A549 (cell line): ENCODE measurements around the gene PRX. TPM values are rescaled to one million over a fixed set of nuclear protein-coding genes. Genes with fewer than 3 reads are reported as not detected.

ENCODE experiments used
- ATAC-seq, 2 experiments: fragments of 200-7000 bp in 1 of 2; fragments of >200 bp in 1 of 2; cut with Nextera tagmentation in 1 of 2; cut with Tn5 transposase in 1 of 2; 3 replicates each; pipeline versions ENCODE4 v1.8.0 to v1.9.1; 2018 to 2020; ENCODE audit warnings: mild to moderate bottlenecking in 1 of 2, moderate library complexity in 1 of 2
- CTCF ChIA-PET: fragments of 300-600 bp; sonication (Branson Sonifier 250); formaldehyde crosslinking; extraction: SDS; loops from one replicate; lab custom pipeline; 2021; ENCODE audit warnings: antibody characterized with exemption, inconsistent platforms; lab: Yijun Ruan, JAX
- POLR2A ChIA-PET: fragments of 350-600 bp; formaldehyde crosslinking; extraction: SDS; loops from one replicate; lab custom pipeline; 2021; ENCODE audit warnings: antibody characterized with exemption, inconsistent platforms; lab: Yijun Ruan, JAX
- DNase-seq, 2 experiments: peaks; one replicate each; pipeline versions ENCODE4 v3.0.0 to v3.0.0-alpha.2; 2011 to 2016; ENCODE audit warnings: low read depth in 1 of 2, low spot score in 1 of 2
- FAIRE-seq: peaks from 2 replicates; lab custom pipeline; 2011; peaks lifted over from hg19 to GRCh38; lab: Jason Lieb, UNC
- H3K27ac ChIP-seq, 2 experiments: fragments of >200 bp; sonication (Bioruptor Twin); formaldehyde crosslinking; 3 replicates each; pipeline ENCODE4 v1.5.1; 2016 to 2017
- H3K4me1 ChIP-seq: fragments of >200 bp; sonication (Bioruptor Twin); formaldehyde crosslinking; 3 replicates; pipeline ENCODE4 v1.6.1; 2016
- H3K4me2 ChIP-seq: fragments of >200 bp; sonication (Bioruptor Twin); formaldehyde crosslinking; 3 replicates; pipeline ENCODE4 v1.6.1; 2016
- H3K4me3 ChIP-seq: fragments of >200 bp; sonication (Bioruptor Twin); formaldehyde crosslinking; 3 replicates; pipeline ENCODE4 v1.5.1; 2016
- H3K9me3 ChIP-seq: fragments of >200 bp; sonication (Bioruptor Twin); formaldehyde crosslinking; 3 replicates; pipeline ENCODE4 v1.6.1; 2016
- CBX2 ChIP-seq: fragments of 200-600 bp; sonication (generic); IDR thresholded peaks from 2 replicates; pipeline ENCODE4 v1.6.1; 2016; ENCODE audit warnings: low read depth, mild to moderate bottlenecking, borderline replicate concordance
- CBX8 ChIP-seq: fragments of 200-600 bp; sonication (generic); IDR thresholded peaks from 2 replicates; pipeline ENCODE4 v1.6.1; 2016
- CHD2 ChIP-seq: fragments of 150-350 bp; IDR thresholded peaks from 2 replicates; pipeline ENCODE4 v1.6.1; 2014; ENCODE audit warnings: low read length; ENCODE audit not compliant: partially characterized antibody
- ELK1 ChIP-seq: fragments of 150-350 bp; IDR thresholded peaks from 2 replicates; pipeline ENCODE4 v1.6.1; 2014; ENCODE audit warnings: low read depth, mild to moderate bottlenecking, low read length
- ESRRA ChIP-seq: fragments of 150-350 bp; IDR thresholded peaks from 2 replicates; pipeline ENCODE4 v1.6.1; 2014; ENCODE audit warnings: mild to moderate bottlenecking, low read length, borderline replicate concordance
- FOSB ChIP-seq: fragments of 250-450 bp; sonication (Bioruptor Pico); IDR thresholded peaks from 2 replicates; pipeline ENCODE4 v1.5.0; 2020; ENCODE audit warnings: mild to moderate bottlenecking, moderate library complexity
- GATA3 ChIP-seq: IDR thresholded peaks from 2 replicates; pipeline ENCODE4 v1.6.1; 2012; ENCODE audit warnings: borderline replicate concordance
- HDAC2 ChIP-seq: fragments of 200-600 bp; sonication (generic); IDR thresholded peaks from 2 replicates; pipeline ENCODE4 v1.6.1; 2016
- HES2 ChIP-seq: fragments of >200 bp; sonication (Bioruptor Twin); formaldehyde crosslinking; IDR thresholded peaks from 2 replicates; pipeline ENCODE4 v1.6.1; 2016
- HOXB5 ChIP-seq: fragments of 250-450 bp; sonication (Bioruptor Pico); IDR thresholded peaks from 2 replicates; pipeline ENCODE4 v1.5.0; 2020; ENCODE audit warnings: mild to moderate bottlenecking, moderate library complexity
- JUNB ChIP-seq: fragments of >200 bp; sonication (Bioruptor Twin); formaldehyde crosslinking; IDR thresholded peaks from 2 replicates; pipeline ENCODE4 v1.6.1; 2016
- MAX ChIP-seq: IDR thresholded peaks from 2 replicates; pipeline ENCODE4 v1.6.1; 2012
- MYC ChIP-seq: IDR thresholded peaks from 2 replicates; pipeline ENCODE4 v1.6.1; 2012; ENCODE audit warnings: mild to moderate bottlenecking, inconsistent platforms, low read length, improper control_type of control experiment, borderline replicate concordance
- NFE2L2 ChIP-seq: fragments of 150-350 bp; conservative IDR thresholded peaks from 2 replicates; pipeline ENCODE4 v1.6.1; 2014; ENCODE audit warnings: low read length
- PBX3 ChIP-seq: IDR thresholded peaks from 2 replicates; pipeline ENCODE4 v1.6.1; 2012
- RCOR1 ChIP-seq: fragments of 150-350 bp; IDR thresholded peaks from 2 replicates; pipeline ENCODE4 v1.6.1; 2014; ENCODE audit warnings: antibody characterized with exemption, low read length, low read depth
- SMC3 ChIP-seq: fragments of >200 bp; sonication (Bioruptor Twin); formaldehyde crosslinking; IDR thresholded peaks from 3 replicates; pipeline ENCODE4 v1.6.1; 2018; ENCODE audit warnings: inconsistent platforms
- TFCP2L1 ChIP-seq: fragments of 250-450 bp; sonication (Bioruptor Pico); IDR thresholded peaks from 2 replicates; pipeline ENCODE4 v1.5.0; 2021; ENCODE audit warnings: mild to moderate bottlenecking
- TP53 ChIP-seq: fragments of 250-450 bp; sonication (Bioruptor Pico); IDR thresholded peaks from 2 replicates; pipeline ENCODE4 v1.5.0; 2021; ENCODE audit warnings: mild to moderate bottlenecking, moderate library complexity
- WGBS: methylation state at CpG from one replicate; pipeline ENCODE4 v1.1.6; 2017; ENCODE audit errors: missing lambda C conversion rate; 5-methylcytosine and 5-hydroxymethylcytosine counted together
- polyA plus RNA-seq, 4 experiments: library from polyadenylated mRNA; depleted of rRNA in 3 of 4; stranded (reverse); fragments of >200 nt; fragmentation: RNase III in 1 of 4; extraction: RNeasy Plus Mini Kit Qiagen cat#74134 plus additional on column Dnase treatment in 1 of 4; gene quantifications; 2 replicates in 3 of 4; 3 replicates in 1 of 4; pipeline ENCODE4 v1.2.3, GENCODE V29; 2011 to 2017

The PRX gene
- polyA plus RNA-seq, 2 of the 4 experiments (the other 2 are of a cell fraction) = 1.6 to 1.8 TPM

GRCh38 chr19:40420766-40421765 lies 7.9 kb upstream of the PRX start (continued):
- TF ChIP-seq HES2 (no peak), HDAC2 (no peak; the same call in 1 of the 2 replicates), TP53 (CRISPR knock-in tag) (peak; percentile 81), FOSB (0 out of 2 replicates have a peak, but pooled peaks have one; percentile 62), ESRRA (peak; percentile 32), CBX2 (no peak), MYC (peak; percentile 91)

GRCh38 chr19:40420451-40420765 lies 7.2 kb upstream of the PRX start:
- DNase-seq = no peak
- H3K4me3 ChIP-seq = peak overlapping the region; percentile 56
- peak overlapping the region; percentile 94 to 96 for H3K27ac ChIP-seq
- POLR2A ChIA-PET = interaction anchor here (0.6 to 2.9 kb wide), 20 partner anchors 9 to 843 kb away, joined by 3 to 62 read pairs (median 6); partner anchors contain the start of genes BLVRB, C19orf47, PLD3 and SERTAD3
- H3K4me1 ChIP-seq = peaks cover 34% of the 10 kb centered on the region
- ATAC-seq = no peak
- CTCF ChIA-PET = interaction anchor here (0.6 to 26.4 kb wide), 59 partner anchors 13 to 560 kb away, joined by 3 to 950 read pairs (median 4); partner anchors contain the start of genes BLVRB, C19orf47, PRX and SERTAD1
- 53% methylated on average over 14 of the region's 14 CpGs for WGBS
- FAIRE-seq = no peak
- H3K4me2 ChIP-seq = peak overlapping the region; percentile 84
- no peak for TF ChIP-seq HOXB5
- TF ChIP-seq JUNB = no peak
- TF ChIP-seq RCOR1 = 0 out of 2 replicates have a peak, but pooled peaks have one; percentile 32
- TF ChIP-seq MYC = peak; percentile 36; the same call in 1 of the 2 replicates
- no peak for TF ChIP-seq FOSB
- no peak for TF ChIP-seq HDAC2
- no peaks in the 10 kb centered on the region for H3K9me3 ChIP-seq

- Histone ChIP-seq H3K27ac (peak overlapping the region in 1 of 2 experiments; percentile 4; a peak in 1 of 6 replicates), H3K4me1 (peaks cover 34% of the 10 kb centered on the region), H3K9me3 (no peaks in the 10 kb centered on the region), H3K4me2 (no peak overlapping the region), H3K4me3 (no peak overlapping the region)
- no peak for DNase-seq
- 81% methylated on average over 5 of the region's 5 CpGs for whole genome bisulfite sequencing
- no peak for FAIRE-seq
- TF ChIP-seq MAX (no peak), ELK1 (no peak), SMC3 (no peak)
- ChIA-PET POLR2A (interaction anchor here (1.2 to 2.9 kb wide), 7 partner anchors 12 to 185 kb away, joined by 5 to 62 read pairs (median 17); partner anchors contain the start of genes BLVRB and SERTAD3), CTCF (interaction anchor here (0.6 to 26.4 kb wide), 38 partner anchors 12 to 559 kb away, joined by 3 to 950 read pairs (median 6); partner anchors contain the start of genes BLVRB, PRX, SERTAD1 and SERTAD3)
- ATAC-seq = no peak
These were observed 6.6 kb upstream of the PRX start for GRCh38 chr19:40419780-40420179.

GRCh38 chr19:40419066-40419612 lies 6.0 kb upstream of the PRX start:
- ATAC-seq (no peak), FAIRE-seq (no peak), DNase-seq (no peak)
- no peak for TF ChIP-seq GATA3
- TF ChIP-seq TFCP2L1 (CRISPR knock-in tag) = no peak
- TF ChIP-seq PBX3 = no peak
- TF ChIP-seq CHD2 = no peak
- TF ChIP-seq CBX8 = no peak
- TF ChIP-seq NFE2L2 = no peak
- no peak for TF ChIP-seq MAX
- no peak for TF ChIP-seq ESRRA
- Histone ChIP-seq H3K4me2 (no peak overlapping the region), H3K4me3 (no peak overlapping the region), H3K9me3 (no peaks in the 10 kb centered on the region), H3K4me1 (peaks cover 29% of the 10 kb centered on the region), H3K27ac (peak overlapping the region in 1 of 2 experiments; percentile 4; a peak in 2 of 6 replicates)
- WGBS = 68% methylated on average over 5 of the region's 5 CpGs
- POLR2A ChIA-PET = no interaction called here
- CTCF ChIA-PET = interaction anchor here (0.6 to 26.4 kb wide), 9 partner anchors 11 to 478 kb away, joined by 3 to 950 read pairs (median 8); partner anchors contain the start of genes BLVRB, PRX, SERTAD1 and SERTAD3
